GM19099 (cell line): ENCODE measurements around the gene ZBTB46.

Source experiments
- POLR2A ChIP-seq: IDR thresholded peaks from 3 replicates; pipeline ENCODE4 v1.6.1; 2011; ENCODE audit warnings: low read depth; ENCODE audit not compliant: insufficient read length; ENCODE audit errors: extremely low read depth

ZBTB46 gene

DNA sequence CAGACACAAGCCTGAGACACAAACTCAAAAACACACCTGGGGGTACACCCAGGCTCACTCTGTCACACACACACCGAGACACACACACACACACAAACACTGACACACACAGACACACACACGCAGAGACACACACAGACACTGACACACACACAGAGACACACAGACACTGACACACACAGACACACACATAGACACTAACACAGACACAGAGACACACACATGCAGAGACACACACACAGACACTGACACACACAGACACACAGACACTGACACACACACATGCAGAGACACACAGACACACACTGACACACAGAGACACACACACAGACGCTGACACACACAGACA is 15.8 kb upstream of the ZBTB46 start:
- no peak for TF ChIP-seq POLR2A

DNA sequence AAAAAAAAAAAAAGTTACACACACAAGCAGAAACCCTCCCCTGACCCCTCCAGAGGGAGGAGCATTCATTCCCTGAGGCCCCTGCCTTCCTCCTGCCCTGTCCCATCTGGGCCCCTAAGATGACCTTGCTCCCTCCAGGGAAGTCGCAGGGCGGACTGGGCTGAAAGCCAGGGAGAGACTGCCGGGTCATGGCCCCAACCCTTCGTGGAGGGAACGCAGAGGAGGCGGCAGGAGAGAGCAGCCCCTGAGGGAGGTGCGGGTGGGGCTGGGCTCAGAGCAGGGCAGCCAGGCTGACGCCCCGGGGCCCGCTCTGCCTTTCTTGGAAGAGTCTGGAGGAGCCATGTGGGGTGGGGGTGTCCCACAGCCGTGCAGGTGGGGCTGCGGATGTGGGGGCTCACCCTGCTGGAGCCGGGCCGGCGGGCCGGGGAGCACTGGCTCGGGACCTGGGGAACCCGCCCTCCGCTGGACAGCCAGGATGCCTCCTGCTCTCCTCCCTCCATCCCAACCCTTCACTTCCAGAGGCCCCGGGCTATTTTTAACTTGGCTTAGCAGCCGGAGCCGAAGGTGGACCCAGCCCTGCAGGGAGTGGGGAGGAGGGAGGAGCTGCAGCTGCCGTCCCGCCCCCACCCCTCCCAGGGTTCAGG is 15.2 kb upstream of the ZBTB46 start:
- TF ChIP-seq POLR2A = no peak

DNA sequence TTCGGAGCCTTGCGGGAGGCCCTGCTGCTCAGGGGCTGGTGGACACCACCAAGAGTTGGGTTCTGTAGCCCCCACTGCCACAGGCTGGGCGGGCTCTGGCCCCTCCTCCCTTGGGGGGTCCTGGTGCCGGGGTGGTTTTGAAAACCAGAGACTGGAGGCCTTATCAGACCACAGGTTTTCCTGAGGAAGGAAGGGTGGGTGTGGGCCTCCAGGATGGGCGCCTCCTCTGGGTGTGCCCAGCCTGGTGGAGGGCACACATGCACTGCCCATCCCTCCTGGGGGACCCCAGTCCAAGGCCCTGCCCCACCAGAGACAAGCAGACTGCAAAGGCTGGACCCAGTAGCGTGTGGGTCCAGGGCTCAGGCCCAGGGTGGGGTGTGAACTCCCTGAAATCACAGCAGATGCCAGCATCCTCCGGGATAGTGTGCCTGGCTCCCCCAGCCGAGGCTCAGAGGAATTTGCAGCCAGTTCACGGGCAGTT is 13.5 kb upstream of the ZBTB46 start:
- no peak for TF ChIP-seq POLR2A

DNA sequence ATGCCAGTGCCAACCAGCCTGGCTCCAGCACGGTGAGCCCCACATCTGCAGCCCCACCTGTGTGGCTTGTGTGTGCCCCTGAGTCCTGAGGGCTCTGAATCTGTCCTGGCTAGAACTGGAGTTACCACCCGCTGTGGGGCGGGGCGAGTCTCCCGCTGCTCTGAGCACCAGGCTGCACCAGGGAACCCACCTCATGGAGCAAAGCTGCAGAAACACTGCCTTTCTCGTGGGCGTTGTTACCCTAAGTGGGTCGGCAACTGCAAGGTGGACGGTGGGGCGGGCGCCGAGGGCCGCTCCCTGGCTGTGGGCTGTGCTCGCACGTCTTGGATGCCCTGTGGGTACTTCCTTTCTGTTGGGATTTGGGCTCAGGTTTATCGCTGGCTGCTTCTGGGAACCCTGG is 12.7 kb upstream of the ZBTB46 start:
- no peak for TF ChIP-seq POLR2A

DNA sequence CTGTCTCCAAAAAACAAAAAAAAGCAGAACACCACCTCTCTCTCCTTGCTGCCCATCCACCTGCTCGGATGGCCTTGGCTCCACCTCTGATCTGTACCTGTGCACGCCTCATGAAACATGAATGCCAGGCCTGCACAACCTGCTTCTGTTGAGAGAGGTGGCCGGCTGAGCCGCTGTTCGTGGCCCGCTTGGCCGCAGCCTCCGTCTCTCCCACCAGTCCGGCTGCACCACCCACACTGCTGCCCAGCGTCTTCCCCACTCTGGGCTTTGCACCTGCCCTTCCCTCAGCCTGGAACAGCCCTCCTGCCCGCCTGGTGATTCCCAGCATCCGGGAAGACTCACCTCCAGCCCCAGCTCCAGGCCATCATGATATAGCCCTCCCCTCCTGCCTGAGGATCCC is 12.2 kb upstream of the ZBTB46 start:
- no peak for TF ChIP-seq POLR2A

DNA sequence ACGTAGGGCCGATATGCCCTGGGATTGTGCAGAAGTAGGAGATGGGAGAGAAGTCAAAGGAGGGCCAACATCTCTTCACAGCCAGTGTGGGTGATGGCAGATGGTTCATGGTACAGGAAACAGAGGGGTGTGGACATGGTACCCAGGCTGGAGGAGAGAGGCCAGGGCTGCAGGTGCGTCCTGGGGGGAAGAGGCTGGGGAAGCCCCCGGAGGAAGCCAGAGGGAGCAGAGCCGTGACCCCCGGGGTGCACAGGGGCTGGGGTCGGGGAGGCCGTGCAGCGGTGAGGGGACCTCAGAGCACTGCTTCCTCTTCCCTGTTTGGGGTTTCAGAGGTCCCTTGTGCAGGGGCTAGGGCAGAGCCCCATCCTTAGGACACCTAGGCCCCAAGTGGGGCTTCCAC is 11.2 kb upstream of the ZBTB46 start:
- TF ChIP-seq POLR2A = no peak

DNA sequence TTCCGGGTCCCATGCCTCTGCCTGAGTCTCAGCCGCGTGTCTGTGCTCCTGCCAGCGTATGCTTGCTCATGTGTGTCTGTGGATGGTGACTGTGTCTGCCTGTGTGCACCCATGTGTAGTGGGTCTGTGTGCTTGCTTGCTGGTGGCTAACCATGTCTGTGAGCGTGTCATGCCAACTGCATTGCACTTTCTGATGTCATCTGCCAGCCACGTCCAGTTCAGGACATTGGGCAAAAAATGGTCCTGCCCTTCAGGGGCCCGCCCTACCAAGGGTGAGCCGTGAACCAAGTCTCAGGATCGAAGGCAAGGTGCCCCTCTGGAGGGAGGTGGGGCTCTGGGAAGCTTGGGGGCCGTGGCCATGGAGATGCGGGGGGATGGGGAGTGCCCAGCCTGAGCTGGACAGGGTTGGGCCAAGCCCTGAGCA is 9.4 kb upstream of the ZBTB46 start:
- no peak for TF ChIP-seq POLR2A

DNA sequence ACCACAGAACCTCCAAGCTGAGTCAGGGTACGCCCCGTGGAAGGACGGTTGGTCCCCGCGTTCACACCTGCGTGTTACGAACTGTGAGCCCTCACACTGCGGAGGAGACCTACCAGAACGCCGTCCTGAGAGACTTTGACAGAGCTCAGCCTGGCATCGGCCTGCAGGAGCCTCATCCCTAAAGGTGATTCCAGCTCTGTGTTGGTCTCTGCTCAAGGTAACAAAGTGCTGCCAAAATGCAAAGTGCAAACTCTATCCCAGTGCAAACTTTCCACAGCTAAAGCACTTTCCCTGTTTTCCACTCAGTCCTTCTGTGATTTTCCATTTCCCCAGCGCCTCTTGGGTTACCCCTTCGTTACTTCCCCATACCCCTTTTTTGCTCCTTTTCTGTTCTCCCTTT is 8.6 kb upstream of the ZBTB46 start:
- no peak for TF ChIP-seq POLR2A

DNA sequence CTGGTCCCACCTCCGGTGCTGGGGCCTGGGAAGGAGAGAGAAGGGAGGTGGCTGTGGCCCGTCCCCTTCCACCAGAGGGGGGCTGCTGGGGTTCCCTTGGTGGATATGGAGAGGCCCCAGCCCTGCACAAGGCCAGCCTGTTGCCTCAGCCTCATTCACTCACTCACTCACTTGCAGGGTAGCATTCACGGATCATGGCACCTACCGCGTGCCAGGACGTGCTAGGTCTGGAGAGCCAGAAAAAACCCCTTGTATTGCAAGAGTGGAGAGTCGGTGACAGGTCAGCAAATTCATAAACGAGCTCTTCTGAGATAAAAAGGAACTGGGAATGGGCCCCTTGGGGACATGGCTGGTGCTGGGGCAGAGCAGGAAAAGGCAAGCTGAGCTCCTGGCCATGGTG is 6.4 kb upstream of the ZBTB46 start:
- TF ChIP-seq POLR2A = no peak

DNA sequence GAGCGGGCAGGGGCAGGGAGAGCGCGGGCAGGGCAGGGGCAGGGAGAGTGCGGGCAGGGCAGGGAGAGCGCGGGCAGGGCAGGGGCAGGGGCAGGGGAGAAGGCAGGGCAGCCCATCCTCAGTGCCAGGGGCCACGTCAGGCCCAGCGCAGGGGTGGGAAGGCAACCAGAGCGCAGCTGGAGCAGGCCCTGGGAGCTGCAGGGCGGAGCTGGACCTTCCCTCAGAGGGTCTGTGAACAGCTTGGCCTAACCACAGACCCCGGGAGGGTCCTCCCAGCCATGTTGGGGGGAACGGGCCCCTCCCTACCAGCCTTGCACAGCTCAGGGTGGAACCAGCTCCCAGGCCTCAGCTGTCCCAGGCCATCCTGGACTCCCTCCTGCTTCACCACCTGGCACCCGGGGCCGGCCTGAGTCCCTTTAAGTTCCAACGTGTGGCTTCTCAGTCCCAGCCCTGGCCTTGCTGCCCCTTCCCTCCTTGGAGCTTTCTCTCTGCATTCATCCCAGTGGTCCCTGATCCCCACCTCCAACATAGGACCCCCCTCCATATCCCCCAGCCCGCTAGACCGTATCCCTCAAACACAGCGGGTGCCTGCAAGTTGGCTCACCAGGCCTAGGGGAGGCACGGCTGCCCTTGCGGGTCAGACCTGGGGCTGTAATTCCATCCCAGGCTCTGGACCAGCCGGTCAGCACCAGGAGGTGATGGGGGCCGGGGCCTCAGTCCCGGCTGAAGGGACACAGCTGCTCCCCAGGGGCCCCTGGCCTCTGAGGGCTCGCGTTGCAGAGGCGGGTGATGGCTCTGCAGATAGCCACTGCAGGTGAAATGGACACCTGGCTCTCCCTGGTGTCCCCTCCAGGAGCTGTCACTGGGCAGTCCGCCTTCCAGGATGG is 5.6 kb upstream of the ZBTB46 start:
- TF ChIP-seq POLR2A = no peak

DNA sequence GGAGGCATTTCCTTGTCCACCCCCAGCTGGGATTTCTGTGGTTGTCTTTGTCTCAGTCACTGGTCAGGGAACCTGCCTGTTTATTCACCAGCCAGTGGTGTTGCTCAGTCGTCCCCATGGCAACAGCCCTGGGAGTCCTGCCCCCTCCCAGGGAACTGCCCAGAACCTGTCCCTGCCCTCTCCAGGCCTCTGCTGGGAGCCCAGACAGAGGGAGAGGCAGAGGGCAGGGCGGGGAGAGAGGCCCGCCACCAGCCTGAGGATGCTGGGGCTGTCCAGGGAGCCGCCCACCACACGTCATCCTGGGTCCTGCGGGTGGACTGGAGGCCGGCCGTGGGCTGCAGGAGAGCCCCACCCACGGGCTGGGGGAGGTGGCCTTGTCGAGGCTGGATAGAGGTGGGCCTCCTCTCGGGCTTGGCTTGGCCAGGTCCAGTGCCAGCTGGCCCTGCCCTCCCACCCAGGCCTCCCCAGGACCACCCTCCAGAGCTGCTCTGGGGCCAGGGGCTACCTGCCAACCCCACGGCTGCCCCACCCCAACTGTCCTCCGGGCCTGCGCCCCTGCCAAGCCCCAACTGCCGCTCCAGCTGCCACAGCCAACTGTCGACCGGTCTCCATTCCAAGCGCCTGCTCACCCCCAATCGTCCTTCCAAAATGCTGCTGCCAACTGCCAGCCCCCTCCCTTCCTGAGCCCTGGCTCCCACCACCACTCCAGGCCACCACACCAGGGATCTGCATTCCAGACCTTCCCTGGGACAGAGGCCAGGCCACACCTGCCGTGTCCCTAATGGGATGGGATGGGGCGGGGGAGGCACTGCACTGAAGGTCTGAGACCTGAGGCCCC is 4.2 kb upstream of the ZBTB46 start:
- TF ChIP-seq POLR2A = no peak

DNA sequence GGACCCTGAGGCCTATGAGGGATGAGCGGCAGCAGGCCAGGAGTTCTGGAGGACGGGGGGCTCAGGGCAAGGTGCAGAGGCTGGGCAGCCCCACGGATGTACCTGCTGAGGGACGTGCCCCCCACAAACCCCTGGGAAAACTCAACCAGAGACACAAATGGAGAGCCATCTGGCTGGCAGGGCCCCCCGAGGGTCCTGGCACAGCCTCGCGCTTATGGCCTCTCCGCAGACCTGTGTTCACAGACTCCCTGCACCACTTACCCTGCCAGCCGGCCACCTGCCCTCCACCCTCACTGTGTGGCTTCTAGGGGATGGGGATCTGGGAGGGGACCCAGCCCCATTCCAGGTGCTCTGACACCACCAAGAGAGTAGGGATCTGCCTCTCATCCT is 3.4 kb upstream of the ZBTB46 start:
- TF ChIP-seq POLR2A = no peak

DNA sequence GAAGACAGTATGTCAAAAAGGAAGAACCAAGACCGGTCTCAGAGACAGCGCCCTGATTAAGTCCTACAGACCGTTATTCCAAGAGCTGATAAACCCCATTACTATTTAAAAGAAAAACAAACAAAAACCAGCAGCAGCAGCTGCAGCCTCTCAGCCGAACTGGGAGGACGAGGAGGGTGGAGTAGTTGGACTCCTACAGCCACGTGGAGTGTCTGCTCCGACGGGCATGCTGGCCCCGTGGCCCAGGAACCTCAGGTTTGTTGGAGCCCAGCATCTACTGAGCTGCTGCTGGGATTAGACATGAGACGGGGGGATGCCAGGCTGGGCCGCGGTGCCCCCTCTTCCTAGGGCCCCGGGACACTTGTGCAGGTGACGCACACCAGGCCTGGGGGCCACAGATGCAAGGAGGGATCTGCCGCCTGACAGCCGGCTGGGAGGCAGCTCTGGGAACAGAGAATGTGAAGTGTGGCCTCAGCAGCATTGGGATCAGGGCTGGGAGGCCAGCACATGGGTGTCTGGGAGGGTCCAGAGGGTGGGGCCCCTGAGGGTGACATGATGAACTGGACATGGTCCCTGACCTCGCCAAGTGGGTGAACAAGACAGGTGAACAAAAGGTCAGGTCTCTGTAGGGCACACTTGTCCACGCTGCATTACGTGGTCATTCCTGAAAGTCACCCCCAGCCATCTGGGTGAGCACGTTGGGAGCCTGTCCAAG is 2.9 kb upstream of the ZBTB46 start:
- TF ChIP-seq POLR2A = no peak

DNA sequence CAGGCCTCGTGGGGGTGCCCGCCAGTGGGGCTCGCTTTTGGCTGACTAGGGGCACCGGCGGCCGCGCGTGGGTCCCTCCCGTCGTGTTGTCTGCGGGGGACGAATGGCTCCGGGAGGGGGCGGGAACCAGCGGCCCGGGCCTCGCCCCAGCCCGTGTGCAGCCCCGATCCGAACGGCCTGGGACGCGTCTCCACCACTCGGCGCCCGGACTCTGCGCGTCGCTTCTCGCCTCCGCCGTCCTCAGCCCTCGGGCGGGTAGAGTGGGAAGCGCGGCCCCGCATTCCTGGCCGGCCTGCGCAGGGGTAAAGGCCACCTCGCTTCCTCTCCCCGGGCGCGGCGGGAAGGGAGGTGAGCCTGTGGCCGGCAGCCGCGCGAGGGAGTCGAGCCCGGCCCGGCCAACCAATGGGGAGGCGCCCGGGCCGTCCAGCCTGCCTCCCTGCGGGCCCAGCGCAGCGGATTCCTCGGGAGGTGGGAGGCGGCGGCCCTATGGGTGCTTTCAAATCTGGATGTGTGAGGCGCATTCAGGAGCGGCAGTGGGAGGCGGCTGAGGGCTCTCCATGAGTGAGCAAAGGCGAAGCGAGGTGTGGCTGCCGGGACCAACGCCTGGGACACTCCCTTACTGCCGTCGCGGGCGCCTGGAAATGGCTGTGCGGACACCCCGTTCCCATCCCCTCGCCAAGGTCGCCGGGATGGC is 1.1 kb upstream of the ZBTB46 start:
- TF ChIP-seq POLR2A = no peak

DNA sequence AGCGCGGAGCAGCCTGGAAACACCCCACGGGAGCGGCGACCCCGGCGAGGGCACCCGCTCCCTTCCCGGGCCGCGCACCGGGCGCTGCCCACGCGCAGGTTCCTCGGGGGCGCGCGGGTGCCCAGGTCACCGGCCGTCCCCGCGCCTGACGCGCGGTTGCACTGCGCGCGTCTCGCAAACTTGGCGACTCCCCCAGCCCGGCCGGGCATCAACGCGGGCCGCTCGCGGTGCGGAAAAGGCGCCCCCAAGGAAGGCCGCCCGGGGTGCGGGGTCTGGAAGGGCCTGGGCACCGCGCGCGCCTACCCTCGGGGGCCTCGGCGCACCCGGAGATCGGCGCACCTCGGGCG is 555 bp upstream of the ZBTB46 start:
- TF ChIP-seq POLR2A = no peak
